ENCODE data around the gene TADA2A. TPM values are rescaled to one million over a fixed set of nuclear protein-coding genes. Genes with fewer than 3 reads are reported as not detected.

Gene TADA2A
- total and polyA plus RNA-seq, 2 of the 8 experiments (the other 6 are each of a cell fraction or from before 2014, with no cell fraction given): 8.4 to 18.5 TPM

DNA sequence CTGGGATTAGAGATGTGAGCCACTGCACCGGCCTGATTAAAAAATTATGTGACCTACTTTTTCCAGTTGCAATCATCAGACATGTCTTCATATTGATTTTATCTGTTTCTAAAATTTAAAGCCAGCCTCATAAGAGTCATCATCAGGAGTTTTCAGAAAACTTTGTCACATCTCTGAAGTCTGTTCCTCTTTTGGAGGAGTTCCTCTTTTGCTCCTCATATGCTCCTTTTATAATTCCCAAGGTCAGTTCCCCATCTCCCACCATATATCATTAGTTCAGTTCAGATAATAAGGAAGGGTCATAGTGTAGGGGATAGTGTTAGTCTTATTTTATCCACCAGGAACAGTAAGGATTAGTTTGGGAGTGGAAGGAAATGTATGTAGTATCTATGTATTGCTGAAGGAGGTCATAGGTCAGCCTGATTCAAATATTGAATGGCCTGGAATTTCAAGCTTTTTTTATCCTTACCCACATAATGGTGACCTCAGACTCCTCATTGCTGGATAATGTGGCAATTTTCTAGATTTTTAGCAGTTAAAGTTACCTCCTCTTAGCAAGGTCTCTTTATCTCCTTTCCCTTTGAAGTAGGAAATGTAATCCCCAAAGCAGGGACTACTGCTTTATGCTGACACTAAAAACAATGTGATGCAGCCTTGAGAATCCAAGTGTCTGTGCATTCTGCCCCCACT, 69.2 kb downstream of the TADA2A start:
- POLR2A ChIA-PET (ENCODE audit: partially characterized antibody): no interaction called here
- no peaks in the 10 kb centered on the region for H3K79me2 ChIP-seq (ENCODE audit: control insufficient read depth in 1 of 2, insufficient read depth in 2 of 2, low read length in 2 of 2)
- H2BK12ac ChIP-seq (ENCODE audit: low read depth, low read length): no peak overlapping the region
- H3K4me2 ChIP-seq (ENCODE audit: insufficient read depth in 1 of 2, low read depth in 2 of 2, low read length in 2 of 2): no peak overlapping the region
- no peak overlapping the region for H3K23ac ChIP-seq (ENCODE audit: insufficient read length)
- H3K79me1 ChIP-seq (ENCODE audit: low read depth, low read length): no peaks in the 10 kb centered on the region
- H2AFZ ChIP-seq (ENCODE audit: low read length): no peak overlapping the region
- no peaks in the 10 kb centered on the region for H3K23me2 ChIP-seq (ENCODE audit: low read depth, low read length)
- FAIRE-seq: no peak
- H3K4me3 ChIP-seq (ENCODE audit: extremely low read depth in 1 of 4, insufficient read depth in 2 of 4, low read depth in 3 of 4, low read length in 4 of 4): no peak overlapping the region
- H3K9ac ChIP-seq (replicated peaks in 1 of 4; ENCODE audit: extremely low read depth in 1 of 4, low read depth in 3 of 4, low read length in 3 of 4): no peak overlapping the region
- H3K4ac ChIP-seq (replicated peaks; ENCODE audit: insufficient read length, low read depth, low read length): no peak overlapping the region
- H3K18ac ChIP-seq (ENCODE audit: extremely low read depth, low read length): no peak overlapping the region
- H2BK120ac ChIP-seq (replicated peaks; ENCODE audit: low read depth, low read length): no peak overlapping the region
- H3K14ac ChIP-seq (ENCODE audit: insufficient read length): no peak overlapping the region
- no peaks in the 10 kb centered on the region for H3K9me3 ChIP-seq (ENCODE audit: insufficient read depth in 2 of 2, low read depth in 1 of 2, low read length in 1 of 2)
- H4K8ac ChIP-seq (ENCODE audit: extremely low read depth, insufficient read depth, low read length): no peak overlapping the region
- no peaks in the 10 kb centered on the region for H4K20me1 ChIP-seq (replicated peaks in 1 of 2; ENCODE audit: control insufficient read depth in 1 of 2, insufficient read depth in 2 of 2, low read length in 2 of 2)
- H2BK15ac ChIP-seq (ENCODE audit: low read length): no peak overlapping the region
- no peak overlapping the region for H3K56ac ChIP-seq (replicated peaks; ENCODE audit: insufficient read length, low read depth, low read length)
- H4K91ac ChIP-seq (replicated peaks; ENCODE audit: insufficient read length, low read length): no peak overlapping the region
- no peak for DNase-seq (ENCODE audit: low read depth in 1 of 2, low spot score in 2 of 2)
- H3K36me3 ChIP-seq (ENCODE audit: control insufficient read depth in 2 of 4, insufficient read depth in 4 of 4, low read length in 3 of 4): peaks cover 4 to 47% (median 32%) of the 10 kb centered on the region in 4 experiments
- H4K5ac ChIP-seq (ENCODE audit: insufficient read length, low read depth, low read length): no peak overlapping the region
- H2AK5ac ChIP-seq (ENCODE audit: low read depth, low read length): no peak overlapping the region
- CTCF ChIA-PET (ENCODE audit: partially characterized antibody): interaction anchor here (0.8 kb wide), 2 partner anchors 27 to 78 kb away, joined by 3 read pairs; no protein-coding TSS in a partner anchor
- 100% methylated on average over 1 of the region's 1 CpG; no CpG with 5 or more reads in 1 of the 2 experiments for WGBS, 2 experiments (ENCODE audit: extremely low coverage in 1 of 2, insufficient coverage in 1 of 2, insufficient read length in 1 of 2, insufficient replicate concordance in 2 of 2, low coverage in 1 of 2, low lambda C conversion rate in 2 of 2, missing lambda C conversion rate in 1 of 2)
- H3K4me1 ChIP-seq (replicated peaks in 1 of 4; ENCODE audit: control insufficient read depth in 3 of 4, insufficient read depth in 4 of 4, low read length in 3 of 4): no peaks in the 10 kb centered on the region
- H3K27ac ChIP-seq (ENCODE audit: low read depth, low read length): no peak overlapping the region
- H3K27me3 ChIP-seq (replicated peaks in 1 of 4; ENCODE audit: control insufficient read depth in 3 of 4, extremely low read depth in 1 of 4, insufficient read depth in 3 of 4, low read length in 3 of 4): no peaks in the 10 kb centered on the region
- no peak overlapping the region for H2BK5ac ChIP-seq (ENCODE audit: low read depth, low read length)
- no peak overlapping the region for H2BK20ac ChIP-seq (ENCODE audit: low read length)
- TF ChIP-seq KDM4A (IDR thresholded peaks at IDR 0.05; ENCODE audit: low read depth, low read length, severe bottlenecking): no peak
- TF ChIP-seq TAF7 (optimal IDR thresholded peaks at IDR 0.05; ENCODE audit: borderline replicate concordance, low read depth, low read length): no peak
- TF ChIP-seq YY1 (IDR thresholded peaks at IDR 0.05; ENCODE audit: low read depth, low read length): no peak
- no peak for TF ChIP-seq POLR2AphosphoS5 (IDR thresholded peaks at IDR 0.05; ENCODE audit: low read depth, low read length)
- TF ChIP-seq CBX5 (IDR thresholded peaks at IDR 0.05; ENCODE audit: low read depth, low read length): no peak
- no peak for TF ChIP-seq TBP (IDR thresholded peaks at IDR 0.05; ENCODE audit: low read depth, low read length)
- TF ChIP-seq GTF2F1 (IDR thresholded peaks at IDR 0.05; ENCODE audit: borderline replicate concordance, low read depth, low read length): no peak
- no peak for TF ChIP-seq TEAD4 (IDR thresholded peaks at IDR 0.05; ENCODE audit: low read depth, low read length)
- no peak for TF ChIP-seq RFX5 (IDR thresholded peaks at IDR 0.05; ENCODE audit: borderline replicate concordance, low read depth, low read length)
- TF ChIP-seq CTBP2 (IDR thresholded peaks at IDR 0.05; ENCODE audit: borderline replicate concordance, insufficient read depth, insufficient read length, low read length): no peak
- TF ChIP-seq NANOG (IDR thresholded peaks at IDR 0.05; ENCODE audit: insufficient read depth, low read depth, low read length, poor library complexity, severe bottlenecking): no peak
- TF ChIP-seq, protein P1, sequence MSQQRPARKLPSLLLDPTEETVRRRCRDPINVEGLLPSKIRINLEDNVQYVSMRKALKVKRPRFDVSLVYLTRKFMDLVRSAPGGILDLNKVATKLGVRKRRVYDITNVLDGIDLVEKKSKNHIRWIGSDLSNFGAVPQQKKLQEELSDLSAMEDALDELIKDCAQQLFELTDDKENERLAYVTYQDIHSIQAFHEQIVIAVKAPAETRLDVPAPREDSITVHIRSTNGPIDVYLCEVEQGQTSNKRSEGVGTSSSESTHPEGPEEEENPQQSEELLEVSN (IDR thresholded peaks at IDR 0.05): no peak
